Lung (tissue), 12 donors: ENCODE data around the gene ZSCAN22. TPM values are rescaled to one million over a fixed set of nuclear protein-coding genes. Genes with fewer than 3 reads are reported as not detected.

Source experiments
- ATAC-seq: fragments of 200-7000 bp; cut with Tn5 transposase; one replicate; pipeline ENCODE4 v1.9.1; 2020; ENCODE audit warnings: moderate number of reproducible peaks; ENCODE audit not compliant: insufficient read depth, low FRiP score
- DNase-seq, 3 donors: peaks; one replicate each; pipeline ENCODE4 v3.0.0-alpha.2; 2013 to 2017
- H3K27ac ChIP-seq, 2 donors: one replicate each; pipeline ENCODE4 v1.5.1; 2013; ENCODE audit warnings: mild to moderate bottlenecking in 2 of 2, moderate library complexity in 2 of 2, control low read depth in 1 of 2, inconsistent platforms in 1 of 2, low read depth in 1 of 2, low read length in 1 of 2
- H3K27me3 ChIP-seq, 3 donors: one replicate each; pipeline ENCODE4 v1.5.1; 2013; ENCODE audit warnings: low read length in 2 of 3; ENCODE audit not compliant: control insufficient read depth in 3 of 3, insufficient read depth in 3 of 3
- H3K36me3 ChIP-seq, 4 donors: one replicate each; pipeline ENCODE4 v1.5.1; 2013; ENCODE audit warnings: low read length in 4 of 4, mild to moderate bottlenecking in 1 of 4, moderate library complexity in 1 of 4; ENCODE audit not compliant: control insufficient read depth in 4 of 4, insufficient read depth in 4 of 4
- H3K4me1 ChIP-seq, 5 donors: one replicate each; pipeline ENCODE4 v1.5.1; 2013; ENCODE audit warnings: low read length in 5 of 5, mild to moderate bottlenecking in 2 of 5, moderate library complexity in 1 of 5; ENCODE audit not compliant: control insufficient read depth in 5 of 5, insufficient read depth in 5 of 5
- H3K4me3 ChIP-seq: one replicate; pipeline ENCODE4 v1.5.1; 2013; ENCODE audit warnings: mild to moderate bottlenecking, control low read depth, moderate library complexity
- H3K9ac ChIP-seq, 2 donors: one replicate each; pipeline ENCODE4 v1.5.1; 2013; ENCODE audit warnings: low read length in 2 of 2, control low read depth in 1 of 2; ENCODE audit not compliant: insufficient read depth in 1 of 2
- H3K9me3 ChIP-seq, 4 donors: one replicate each; pipeline ENCODE4 v1.5.1; 2013; ENCODE audit warnings: low read length in 3 of 4, mild to moderate bottlenecking in 1 of 4, moderate library complexity in 1 of 4; ENCODE audit not compliant: control insufficient read depth in 4 of 4, insufficient read depth in 3 of 4
- WGBS, 2 donors: extraction: QIAGEN DNeasy Blood & Tissue Kit; methylation state at CpG; one replicate each; pipeline ENCODE4 v1.1.7; 2013; 5-methylcytosine and 5-hydroxymethylcytosine counted together
- polyA plus RNA-seq, 2 donors: library from polyadenylated mRNA; stranded (reverse); fragments of 200-250 nt; gene quantifications; one replicate each; pipeline ENCODE4 v1.2.1, GENCODE V29; 2013
- total RNA-seq, 2 donors: library from RNA; depleted of rRNA in 1 of 2; stranded (reverse); fragments of >200 nt in 1 of 2; gene quantifications; one replicate each; pipeline ENCODE4 v1.2.1, GENCODE V29; 2014 to 2021
- TF ChIP-seq, protein P1 (sequence below): IDR thresholded peaks from 2 replicates; pipeline ENCODE4 v1.5.1; 2012; ENCODE audit warnings: mild to moderate bottlenecking; ENCODE audit errors: control extremely low read depth, extremely low read depth
- donor health status: control.
- donor health status: control.
- donor health status: Bipolar disorder and iron deficiency.
- donor health status: healthy.
- donor health status: DM: yes; HTN: yes; CAD: no.

ZSCAN22 gene
- total and polyA plus RNA-seq, 4 donors, result 0.93 to 3.7 (median 2.4) TPM

GRCh38 chr19:58356766-58357480, 30.1 kb downstream of the ZSCAN22 start:
- H3K27me3 ChIP-seq, result peaks cover 0 to 9% (median 3%) of the 10 kb centered on the region in 3 donors
- WGBS, 2 donors, result 23 to 52% methylated on average over 69 to 75 of the region's 75 CpGs
- peaks cover 0 to 12% (median 0%) of the 10 kb centered on the region in 4 donors for H3K9me3 ChIP-seq
- TF ChIP-seq, protein P1, sequence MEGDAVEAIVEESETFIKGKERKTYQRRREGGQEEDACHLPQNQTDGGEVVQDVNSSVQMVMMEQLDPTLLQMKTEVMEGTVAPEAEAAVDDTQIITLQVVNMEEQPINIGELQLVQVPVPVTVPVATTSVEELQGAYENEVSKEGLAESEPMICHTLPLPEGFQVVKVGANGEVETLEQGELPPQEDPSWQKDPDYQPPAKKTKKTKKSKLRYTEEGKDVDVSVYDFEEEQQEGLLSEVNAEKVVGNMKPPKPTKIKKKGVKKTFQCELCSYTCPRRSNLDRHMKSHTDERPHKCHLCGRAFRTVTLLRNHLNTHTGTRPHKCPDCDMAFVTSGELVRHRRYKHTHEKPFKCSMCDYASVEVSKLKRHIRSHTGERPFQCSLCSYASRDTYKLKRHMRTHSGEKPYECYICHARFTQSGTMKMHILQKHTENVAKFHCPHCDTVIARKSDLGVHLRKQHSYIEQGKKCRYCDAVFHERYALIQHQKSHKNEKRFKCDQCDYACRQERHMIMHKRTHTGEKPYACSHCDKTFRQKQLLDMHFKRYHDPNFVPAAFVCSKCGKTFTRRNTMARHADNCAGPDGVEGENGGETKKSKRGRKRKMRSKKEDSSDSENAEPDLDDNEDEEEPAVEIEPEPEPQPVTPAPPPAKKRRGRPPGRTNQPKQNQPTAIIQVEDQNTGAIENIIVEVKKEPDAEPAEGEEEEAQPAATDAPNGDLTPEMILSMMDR, result no peak
- ATAC-seq (no peak), DNase-seq (peak in 2 of 3 donors; percentile 37 to 46)
- no peak overlapping the region for H3K4me3 ChIP-seq
- H3K36me3 ChIP-seq, result no peaks in the 10 kb centered on the region
- H3K4me1 ChIP-seq, result peaks cover 0 to 38% (median 0%) of the 10 kb centered on the region in 5 donors
- no peak overlapping the region for H3K27ac ChIP-seq
- H3K9ac ChIP-seq, result no peak overlapping the region

DNA sequence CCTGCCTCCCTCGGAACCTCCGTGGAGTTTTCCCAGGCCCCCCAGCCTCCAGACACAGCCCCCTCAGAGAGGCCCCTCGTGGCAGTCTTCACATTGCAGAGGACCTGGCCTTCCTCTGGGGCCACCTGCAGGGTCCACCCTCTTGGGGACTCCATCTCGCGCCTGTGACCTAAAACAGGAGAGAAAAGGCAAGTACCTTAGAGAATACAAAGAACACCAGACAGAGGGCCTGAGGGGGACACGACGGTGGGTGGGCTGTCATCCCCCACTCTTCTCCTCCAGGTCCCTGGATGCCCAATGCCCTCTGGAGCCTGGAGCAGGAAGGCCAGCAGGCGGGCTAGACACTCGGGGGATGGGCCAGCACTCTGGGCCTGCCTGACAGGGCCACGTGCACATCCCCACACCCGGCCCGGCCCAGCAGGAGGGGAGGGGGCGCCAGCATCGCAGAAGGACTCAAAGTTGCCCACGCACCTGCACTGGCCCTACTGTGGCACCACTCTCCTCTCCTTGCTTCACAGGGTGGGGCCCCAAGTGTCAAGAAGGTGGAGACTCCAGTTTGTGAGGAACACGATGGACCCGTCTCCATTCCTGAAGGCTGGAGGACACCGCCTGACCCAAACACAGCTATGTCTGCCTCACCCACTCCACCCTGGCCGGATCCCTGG, 30.8 kb downstream of the ZSCAN22 start:
- no peaks in the 10 kb centered on the region for H3K36me3 ChIP-seq
- peaks cover 0 to 13% (median 0%) of the 10 kb centered on the region in 4 donors for H3K9me3 ChIP-seq
- 80% methylated on average over 19 of the region's 19 CpGs for WGBS, 2 donors
- no peak overlapping the region for H3K27ac ChIP-seq
- peaks cover 0 to 40% (median 0%) of the 10 kb centered on the region in 5 donors for H3K4me1 ChIP-seq
- no peak for ATAC-seq
- TF ChIP-seq, protein P1, result no peak
- peaks cover 0 to 6% (median 3%) of the 10 kb centered on the region in 3 donors for H3K27me3 ChIP-seq
- DNase-seq, result no peak
- no peak overlapping the region for H3K4me3 ChIP-seq
- H3K9ac ChIP-seq, result no peak overlapping the region

- Histone ChIP-seq H3K9me3 (peaks cover 0 to 4% (median 0%) of the 10 kb centered on the region in 4 donors), H3K4me3 (peak overlapping the region; percentile 66), H3K27me3 (peaks cover 0 to under 1% (median 0%) of the 10 kb centered on the region in 3 donors), H3K4me1 (peaks cover 0 to 21% (median 0%) of the 10 kb centered on the region in 5 donors), H3K36me3 (no peaks in the 10 kb centered on the region), H3K9ac (peak overlapping the region; percentile 79 to 96), H3K27ac (peak overlapping the region; percentile 90 to 98)
- TF ChIP-seq, protein P1, result no peak
- DNase-seq, result peak in 1 of 3 donors; percentile 62
- ATAC-seq, result peak; percentile 5
- WGBS, 2 donors, result 2 to 4% methylated on average over 28 of the region's 28 CpGs
Observed at GRCh38 chr19:58361900-58362271, 35.1 kb downstream of the ZSCAN22 start.
